ENCODE data around the gene DTD2. TPM values are rescaled to one million over a fixed set of nuclear protein-coding genes. Genes with fewer than 3 reads are reported as not detected.
"Not testable (repeated sequence)": the region's sequence is repeated elsewhere in the genome, so short reads cannot be mapped to it uniquely, and the experiment has no call there.

Gene DTD2
- total RNA-seq, 1 experiment from 2014 or later = 36.8 TPM

GRCh38 chr14:31476131-31476866 lies 19.0 kb upstream of the DTD2 start:
- H3K9ac ChIP-seq (ENCODE audit: low read length) = no peak overlapping the region
- DNase-seq = no peak
- no peak for ATAC-seq
- H4K20me1 ChIP-seq (ENCODE audit: low read length) = no peaks in the 10 kb centered on the region
- no peaks in the 10 kb centered on the region for H3K36me3 ChIP-seq (ENCODE audit: low read depth, low read length)
- no peaks in the 10 kb centered on the region for H3F3A ChIP-seq (ENCODE audit: low read length, unreplicated experiment)
- H3K4me3 ChIP-seq (ENCODE audit: low read length) = no peak overlapping the region
- CTCF ChIA-PET = no interaction called here
- no peaks in the 10 kb centered on the region for H3K4me1 ChIP-seq (ENCODE audit: insufficient read depth, low read length)
- intact Hi-C loops (cut with micrococcal nuclease) = no loop called here
- POLR2A ChIA-PET (ENCODE audit: unreplicated experiment) = interaction anchor here (0.6 kb wide), 1 partner anchor 187 kb away, joined by 14 read pairs; no protein-coding TSS in a partner anchor
- H3K27me3 ChIP-seq (ENCODE audit: low read length) = 0 out of 2 replicates have a peak, but pooled peaks cover 4% of the 10 kb centered on the region
- no TSS peak for BruUV-seq (replicated peaks)
- H3K9me2 ChIP-seq (replicated peaks; ENCODE audit: low read length) = no peaks in the 10 kb centered on the region
- no peak overlapping the region for H2AFZ ChIP-seq (ENCODE audit: low read length)
- H3K4me2 ChIP-seq (ENCODE audit: low read length) = no peak overlapping the region
- no peak overlapping the region for H3K27ac ChIP-seq (ENCODE audit: low read length)
- no peaks in the 10 kb centered on the region for H3K9me3 ChIP-seq (ENCODE audit: low read length)
- TF ChIP-seq EZH2 (IDR thresholded peaks at IDR 0.05; ENCODE audit: low read length, unreplicated experiment) = no peak
- no peak for TF ChIP-seq CTCF (conservative IDR thresholded peaks at IDR 0.05; ENCODE audit: low read depth, low read length)
- no peak for TF ChIP-seq EZH2phosphoT487 (IDR thresholded peaks at IDR 0.05; ENCODE audit: borderline replicate concordance, low read length)
- H3K79me2 ChIP-seq (ENCODE audit: low read length) = no peaks in the 10 kb centered on the region

- Histone ChIP-seq H3K4me3 (ENCODE audit: low read length) (no peak overlapping the region), H3K79me2 (ENCODE audit: low read length) (no peaks in the 10 kb centered on the region), H3K9me2 (replicated peaks; ENCODE audit: low read length) (no peaks in the 10 kb centered on the region), H3K4me2 (ENCODE audit: low read length) (no peak overlapping the region), H3K4me1 (ENCODE audit: insufficient read depth, low read length) (no peaks in the 10 kb centered on the region), H3K27ac (ENCODE audit: low read length) (no peak overlapping the region), H3K36me3 (ENCODE audit: low read depth, low read length) (no peaks in the 10 kb centered on the region), H4K20me1 (ENCODE audit: low read length) (no peaks in the 10 kb centered on the region), H2AFZ (ENCODE audit: low read length) (no peak overlapping the region), H3K9ac (ENCODE audit: low read length) (no peak overlapping the region), H3K27me3 (ENCODE audit: low read length) (no peaks in the 10 kb centered on the region), H3F3A (ENCODE audit: low read length, unreplicated experiment) (no peaks in the 10 kb centered on the region), H3K9me3 (ENCODE audit: low read length) (no peaks in the 10 kb centered on the region)
- no peak for ATAC-seq
- CTCF ChIA-PET = no interaction called here
- intact Hi-C loops (cut with micrococcal nuclease) = no loop called here
- POLR2A ChIA-PET (ENCODE audit: unreplicated experiment) = no interaction called here
- TF ChIP-seq CTCF (conservative IDR thresholded peaks at IDR 0.05; ENCODE audit: low read depth, low read length) (no peak), EZH2 (IDR thresholded peaks at IDR 0.05; ENCODE audit: low read length, unreplicated experiment) (no peak), EZH2phosphoT487 (IDR thresholded peaks at IDR 0.05; ENCODE audit: borderline replicate concordance, low read length) (no peak)
- no peak for DNase-seq
- BruUV-seq (replicated peaks) = no TSS peak
These were observed 9.2 kb upstream of the DTD2 start for GRCh38 chr14:31466554-31466953.

- Histone ChIP-seq H3K27me3 (ENCODE audit: low read length) (no peaks in the 10 kb centered on the region), H4K20me1 (ENCODE audit: low read length) (no peaks in the 10 kb centered on the region), H2AFZ (ENCODE audit: low read length) (no peak overlapping the region), H3K4me3 (ENCODE audit: low read length) (no peak overlapping the region), H3K27ac (ENCODE audit: low read length) (no peak overlapping the region), H3K9me2 (replicated peaks; ENCODE audit: low read length) (no peaks in the 10 kb centered on the region), H3F3A (ENCODE audit: low read length, unreplicated experiment) (no peaks in the 10 kb centered on the region), H3K9me3 (ENCODE audit: low read length) (no peaks in the 10 kb centered on the region), H3K4me1 (ENCODE audit: insufficient read depth, low read length) (no peaks in the 10 kb centered on the region), H3K4me2 (ENCODE audit: low read length) (no peak overlapping the region), H3K79me2 (ENCODE audit: low read length) (no peaks in the 10 kb centered on the region), H3K36me3 (ENCODE audit: low read depth, low read length) (no peaks in the 10 kb centered on the region), H3K9ac (ENCODE audit: low read length) (no peak overlapping the region)
- DNase-seq = no peak
- BruUV-seq (replicated peaks) = no TSS peak
- TF ChIP-seq EZH2 (IDR thresholded peaks at IDR 0.05; ENCODE audit: low read length, unreplicated experiment) = no peak
- TF ChIP-seq EZH2phosphoT487 (IDR thresholded peaks at IDR 0.05; ENCODE audit: borderline replicate concordance, low read length) = no peak
- TF ChIP-seq CTCF (conservative IDR thresholded peaks at IDR 0.05; ENCODE audit: low read depth, low read length) = no peak
- CTCF ChIA-PET = no interaction called here
- POLR2A ChIA-PET (ENCODE audit: unreplicated experiment) = no interaction called here
- no peak; the same call in 1 of the 2 replicates for ATAC-seq
- intact Hi-C loops (cut with micrococcal nuclease) = no loop called here
These were observed 7.8 kb upstream of the DTD2 start for GRCh38 chr14:31465111-31465510.

GRCh38 chr14:31462450-31462849 lies 5.1 kb upstream of the DTD2 start:
- CTCF ChIA-PET = interaction anchor here (0.7 kb wide), 1 partner anchor 1007 kb away, joined by 5 read pairs; no protein-coding TSS in a partner anchor
- H3K9ac ChIP-seq (ENCODE audit: low read length); H2AFZ ChIP-seq (ENCODE audit: low read length); H3K4me1 ChIP-seq (ENCODE audit: insufficient read depth, low read length); BruUV-seq (replicated peaks); H3K36me3 ChIP-seq (ENCODE audit: low read depth, low read length); H3K9me3 ChIP-seq (ENCODE audit: low read length); H3K4me2 ChIP-seq (ENCODE audit: low read length); H3K4me3 ChIP-seq (ENCODE audit: low read length); intact Hi-C loops (cut with micrococcal nuclease); H3F3A ChIP-seq (ENCODE audit: low read length, unreplicated experiment); ATAC-seq; H3K27me3 ChIP-seq (ENCODE audit: low read length); H3K27ac ChIP-seq (ENCODE audit: low read length); H4K20me1 ChIP-seq (ENCODE audit: low read length); DNase-seq; H3K79me2 ChIP-seq (ENCODE audit: low read length); H3K9me2 ChIP-seq (replicated peaks; ENCODE audit: low read length); POLR2A ChIA-PET (ENCODE audit: unreplicated experiment): not testable (repeated sequence)
